Parathyroid adenoma (tissue), 2 donors: ENCODE data around the gene TMEM178B.

Source experiments
- H2AFZ ChIP-seq: fragments of 300-600 bp; sonication (generic); one replicate; pipeline ENCODE4 v1.7.0; 2017; ENCODE audit warnings: antibody characterized with exemption, mild to moderate bottlenecking
- H3K27ac ChIP-seq: fragments of 300-600 bp; sonication (generic); one replicate; pipeline ENCODE4 v1.7.0; 2017
- H3K27me3 ChIP-seq: fragments of 300-600 bp; sonication (generic); one replicate; pipeline ENCODE4 v1.7.0; 2017; ENCODE audit warnings: low read length; ENCODE audit not compliant: control insufficient read depth, insufficient read depth
- H3K36me3 ChIP-seq: fragments of 300-600 bp; sonication (generic); one replicate; pipeline ENCODE4 v1.7.0; 2017; ENCODE audit warnings: low read length; ENCODE audit not compliant: control insufficient read depth, insufficient read depth
- H3K4me1 ChIP-seq: fragments of 300-600 bp; sonication (generic); one replicate; pipeline ENCODE4 v1.7.0; 2017; ENCODE audit warnings: control low read depth
- H3K4me2 ChIP-seq: fragments of 300-600 bp; sonication (generic); one replicate; pipeline ENCODE4 v1.7.0; 2017; ENCODE audit warnings: low read length
- H3K4me3 ChIP-seq: fragments of 300-600 bp; sonication (generic); one replicate; pipeline ENCODE4 v1.7.0; 2017; ENCODE audit warnings: low read depth, low read length
- H3K79me2 ChIP-seq: fragments of 300-600 bp; sonication (generic); one replicate; pipeline ENCODE4 v1.7.0; 2017; ENCODE audit warnings: control low read depth
- H3K9ac ChIP-seq: fragments of 300-600 bp; sonication (generic); one replicate; pipeline ENCODE4 v1.7.0; 2017; ENCODE audit warnings: mild to moderate bottlenecking
- H3K9me3 ChIP-seq: fragments of 300-600 bp; sonication (generic); one replicate; pipeline ENCODE4 v1.7.0; 2017; ENCODE audit warnings: low read length; ENCODE audit not compliant: control insufficient read depth
- CTCF ChIP-seq: fragments of 300-600 bp; sonication (generic); IDR thresholded peaks from one replicate; pipeline ENCODE4 v1.7.0; 2017; ENCODE audit warnings: antibody characterized with exemption, mild to moderate bottlenecking
- donor health status: primary hyperparathyroidism.

The TMEM178B gene

GRCh38 chr7:141231018-141231792 is 157.3 kb downstream of the TMEM178B start:
- no peak overlapping the region for H3K27ac ChIP-seq
- peak; percentile 68 for TF ChIP-seq CTCF
- no peaks in the 10 kb centered on the region for H3K36me3 ChIP-seq
- no peak overlapping the region for H3K4me3 ChIP-seq
- no peak overlapping the region for H3K9ac ChIP-seq
- peaks cover 9% of the 10 kb centered on the region for H3K4me1 ChIP-seq
- peaks cover 56% of the 10 kb centered on the region for H3K79me2 ChIP-seq
- H3K9me3 ChIP-seq = no peaks in the 10 kb centered on the region
- H2AFZ ChIP-seq = no peak overlapping the region
- H3K4me2 ChIP-seq = no peak overlapping the region
- no peaks in the 10 kb centered on the region for H3K27me3 ChIP-seq

GRCh38 chr7:141232286-141233051 is 158.6 kb downstream of the TMEM178B start:
- Histone ChIP-seq H3K36me3 (no peaks in the 10 kb centered on the region), H3K9me3 (no peaks in the 10 kb centered on the region), H3K4me1 (peaks cover 9% of the 10 kb centered on the region), H3K9ac (no peak overlapping the region), H3K4me2 (no peak overlapping the region), H3K27me3 (no peaks in the 10 kb centered on the region), H2AFZ (no peak overlapping the region), H3K27ac (no peak overlapping the region), H3K79me2 (peaks cover 50% of the 10 kb centered on the region), H3K4me3 (no peak overlapping the region)
- TF ChIP-seq CTCF = no peak

- H2AFZ ChIP-seq = no peak overlapping the region
- H3K9me3 ChIP-seq = no peaks in the 10 kb centered on the region
- H3K4me1 ChIP-seq = peaks cover 2% of the 10 kb centered on the region
- H3K27me3 ChIP-seq = no peaks in the 10 kb centered on the region
- no peak for TF ChIP-seq CTCF
- no peak overlapping the region for H3K4me2 ChIP-seq
- H3K36me3 ChIP-seq = no peaks in the 10 kb centered on the region
- no peak overlapping the region for H3K4me3 ChIP-seq
- peaks cover 47% of the 10 kb centered on the region for H3K79me2 ChIP-seq
- H3K27ac ChIP-seq = no peak overlapping the region
- no peak overlapping the region for H3K9ac ChIP-seq
Observed at GRCh38 chr7:141234335-141235105, 160.7 kb downstream of the TMEM178B start.

- no peaks in the 10 kb centered on the region for H3K9me3 ChIP-seq
- peaks cover 2% of the 10 kb centered on the region for H3K4me1 ChIP-seq
- H3K79me2 ChIP-seq = peaks cover 55% of the 10 kb centered on the region
- H3K27ac ChIP-seq = no peak overlapping the region
- no peaks in the 10 kb centered on the region for H3K27me3 ChIP-seq
- no peak overlapping the region for H2AFZ ChIP-seq
- H3K36me3 ChIP-seq = no peaks in the 10 kb centered on the region
- no peak overlapping the region for H3K4me2 ChIP-seq
- H3K4me3 ChIP-seq = no peak overlapping the region
- no peak overlapping the region for H3K9ac ChIP-seq
- no peak for TF ChIP-seq CTCF
Observed at GRCh38 chr7:141235656-141236055, 161.8 kb downstream of the TMEM178B start.
